ENCODE data around the gene PEX10.
"Not testable (repeated sequence)": the region's sequence is repeated elsewhere in the genome, so short reads cannot be mapped to it uniquely, and the experiment has no call there.

Gene PEX10

DNA sequence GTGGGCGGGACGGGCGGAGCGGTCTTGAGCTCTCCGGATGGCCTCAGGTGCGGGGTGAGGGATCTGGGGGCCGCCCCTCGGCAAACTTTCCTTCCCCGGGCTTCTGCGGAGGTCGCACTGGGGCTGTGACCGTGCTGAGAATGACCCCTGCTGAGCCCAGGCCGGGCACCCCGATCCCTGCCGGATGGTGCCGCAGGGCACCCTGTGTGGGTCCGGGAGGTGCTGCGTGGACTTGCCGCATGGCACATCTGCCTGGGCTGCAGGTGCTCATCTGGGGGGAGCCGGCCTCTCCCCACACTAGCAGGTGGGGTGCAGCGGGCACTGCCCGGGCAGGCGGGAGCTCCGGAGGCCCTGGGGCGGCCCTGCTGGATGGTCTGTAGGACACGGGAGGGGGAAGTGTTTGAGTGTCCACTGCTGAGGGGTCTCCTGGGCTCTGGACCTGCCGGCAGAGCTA is 31.8 kb upstream of the PEX10 start:
- DNase-seq (ENCODE audit: insufficient read length, low spot score) (no peak), FAIRE-seq (no peak)

DNA sequence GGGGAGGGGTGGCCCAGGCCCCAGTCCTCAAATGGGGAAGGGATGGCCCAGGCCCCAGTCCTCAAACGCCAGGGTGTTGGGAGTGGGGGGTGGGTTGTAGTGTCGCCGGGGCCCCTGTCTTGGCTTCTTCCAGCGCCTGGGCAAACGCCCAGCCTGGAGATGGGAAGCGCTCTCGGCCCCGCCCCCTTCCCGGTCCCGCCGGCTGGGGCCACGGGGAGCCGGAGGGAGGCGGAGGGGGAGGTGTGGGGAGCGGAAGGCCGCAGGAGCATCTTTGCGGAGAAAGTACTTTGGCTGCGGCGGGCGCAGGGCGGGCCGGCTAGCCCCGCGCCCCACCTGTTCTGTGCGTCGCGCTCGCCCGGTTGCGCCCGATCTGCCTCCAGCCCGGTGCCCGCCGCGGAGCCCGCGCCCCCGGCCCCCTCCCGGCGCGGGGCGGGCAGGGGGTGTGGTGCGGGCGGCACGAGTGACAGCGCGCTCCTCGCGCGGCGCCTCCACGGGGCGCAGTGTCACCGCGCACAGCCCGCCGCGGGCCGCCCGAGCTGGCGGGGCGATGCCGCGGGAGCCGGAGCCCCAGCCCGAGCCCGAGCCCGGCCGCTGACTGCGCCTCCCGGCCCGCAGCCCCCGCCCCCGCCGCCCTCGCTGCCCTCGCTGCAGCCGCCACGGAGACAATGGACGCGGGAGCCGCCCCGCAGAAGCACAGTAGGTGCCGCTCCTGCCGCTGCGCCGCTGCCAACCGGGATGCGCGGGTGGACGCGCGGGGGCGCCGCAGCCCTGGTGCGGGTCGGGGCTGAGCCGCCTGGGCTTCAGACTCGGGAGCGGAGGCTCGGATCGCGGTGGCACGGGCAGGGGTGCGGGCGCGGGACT is 31.1 kb upstream of the PEX10 start:
- FAIRE-seq (no peak), DNase-seq (ENCODE audit: insufficient read length, low spot score) (no peak)

- no peak for FAIRE-seq
- DNase-seq (ENCODE audit: insufficient read length, low spot score): no peak
These were observed 30.3 kb upstream of the PEX10 start for GRCh38 chr1:2442661-2443060.

DNA sequence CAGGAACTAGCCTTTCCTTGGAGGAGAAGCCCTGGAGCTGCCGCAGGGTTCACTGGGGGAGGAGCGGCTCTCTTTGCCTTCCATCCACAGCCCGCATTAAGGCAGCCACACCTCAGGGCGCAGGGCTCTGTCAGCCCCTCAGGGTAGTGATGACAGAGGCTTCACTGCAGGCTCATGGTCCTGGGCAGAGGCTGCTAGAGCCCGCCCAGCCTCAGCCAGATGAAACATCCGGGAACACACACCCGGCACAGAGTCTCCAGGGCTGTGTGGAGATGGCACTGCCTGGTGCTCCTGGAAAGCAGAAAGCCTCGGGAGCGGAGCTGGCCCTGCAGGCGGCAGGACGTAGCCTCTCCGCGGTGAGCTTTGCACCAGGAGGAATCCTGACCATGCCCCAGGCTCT is 29.4 kb upstream of the PEX10 start:
- no peak for FAIRE-seq
- DNase-seq (ENCODE audit: insufficient read length, low spot score): no peak

DNA sequence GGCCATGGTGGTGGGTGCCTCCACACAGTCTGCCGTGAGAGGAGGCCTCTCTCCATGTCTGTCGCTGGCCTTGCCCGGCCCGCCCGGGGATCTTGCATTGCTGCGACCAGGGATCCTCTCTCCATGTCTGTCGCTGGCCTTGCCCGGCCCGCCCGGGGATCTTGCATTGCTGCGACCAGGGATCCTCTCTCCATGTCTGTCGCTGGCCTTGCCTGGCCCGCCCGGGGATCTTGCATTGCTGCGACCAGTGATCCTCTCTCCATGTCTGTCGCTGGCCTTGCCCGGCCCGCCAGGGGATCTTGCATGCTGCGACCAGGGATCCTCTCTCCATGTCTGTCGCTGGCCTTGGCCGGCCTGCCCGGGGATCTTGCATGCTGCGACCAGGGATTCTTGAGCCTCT is 28.0 kb upstream of the PEX10 start:
- peak; percentile 98 for FAIRE-seq
- DNase-seq (ENCODE audit: insufficient read length, low spot score): not testable (repeated sequence)

DNA sequence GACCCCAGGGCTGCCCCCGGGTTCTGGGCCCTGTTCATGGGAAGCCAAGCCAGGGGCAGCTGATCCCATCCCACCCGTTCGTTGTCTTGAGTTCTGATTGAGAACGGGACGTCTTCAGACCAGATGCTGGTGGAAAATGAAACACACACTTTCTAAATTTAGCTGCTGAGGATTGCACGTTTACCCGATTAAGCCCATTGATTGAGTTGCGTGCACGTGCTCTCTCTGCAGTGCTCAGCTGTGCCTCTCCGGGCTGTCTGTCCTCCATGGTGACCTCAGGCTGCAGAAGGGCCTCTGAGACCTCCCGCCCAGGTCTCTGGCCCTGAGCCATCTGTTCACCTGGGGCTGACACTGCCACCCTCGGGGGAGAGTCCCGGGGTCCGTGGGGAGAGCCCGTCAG is 27.0 kb upstream of the PEX10 start:
- DNase-seq (ENCODE audit: insufficient read length, low spot score) (no peak), FAIRE-seq (no peak)

GRCh38 chr1:2438641-2439040 is 26.3 kb upstream of the PEX10 start:
- FAIRE-seq: no peak
- no peak for DNase-seq (ENCODE audit: insufficient read length, low spot score)

GRCh38 chr1:2438038-2438437 is 25.7 kb upstream of the PEX10 start:
- FAIRE-seq: no peak

DNA sequence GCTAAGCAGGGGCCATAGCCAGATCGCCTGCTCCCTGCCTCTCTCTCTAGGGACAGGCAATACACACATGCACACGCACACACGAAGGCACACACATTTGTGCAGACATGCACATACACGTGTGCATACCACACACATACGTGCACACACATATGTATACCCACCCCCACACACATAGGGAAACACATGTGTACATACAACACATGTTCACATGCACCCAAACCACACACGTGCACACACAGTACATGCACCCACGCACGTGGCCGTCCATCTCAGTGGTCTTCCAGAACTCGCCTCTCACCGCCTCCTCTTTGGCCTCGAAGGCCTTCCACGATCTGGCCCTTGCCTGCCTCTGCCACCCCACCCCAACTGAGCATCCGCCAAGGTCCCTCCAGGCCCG is 25.3 kb upstream of the PEX10 start:
- FAIRE-seq: no peak
- no peak for DNase-seq (ENCODE audit: insufficient read length, low spot score)

More at GRCh38 chr1:2438038-2438437, 25.7 kb upstream of the PEX10 start:
- DNase-seq (ENCODE audit: insufficient read length, low spot score): no peak

GRCh38 chr1:2436876-2437275 is 24.5 kb upstream of the PEX10 start:
- DNase-seq (ENCODE audit: insufficient read length, low spot score) (no peak), FAIRE-seq (no peak)

DNA sequence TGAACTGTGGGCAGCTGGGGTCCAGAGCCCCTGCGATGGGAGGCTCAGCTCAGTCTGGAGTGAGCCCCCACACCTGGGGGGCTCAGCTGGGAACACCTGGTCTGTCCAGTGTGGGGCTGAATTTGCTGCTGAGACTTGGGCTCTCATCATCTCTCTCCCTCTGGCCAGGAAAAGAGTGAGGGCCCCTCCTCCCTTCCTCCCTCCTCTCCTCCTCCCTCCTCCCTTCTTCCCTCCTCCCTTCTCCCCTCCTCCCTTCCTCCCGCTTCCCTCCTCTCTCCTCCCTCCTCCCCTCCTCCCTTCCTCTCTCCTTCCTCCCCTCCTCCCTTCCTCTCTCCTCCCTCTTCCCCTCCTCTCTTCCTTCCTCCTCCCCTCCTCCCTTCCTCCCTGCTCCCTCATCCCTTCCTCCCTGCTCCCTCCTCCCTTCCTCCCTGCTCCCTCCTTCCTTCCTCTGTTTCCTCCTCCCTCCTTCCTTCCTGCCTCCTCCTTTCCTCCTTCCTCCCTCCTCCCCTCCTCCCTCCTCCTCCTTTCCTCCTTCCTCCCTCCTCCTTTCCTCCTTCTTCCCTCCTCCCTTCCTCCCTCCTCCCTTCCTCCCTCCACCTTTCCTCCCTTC is 23.5 kb upstream of the PEX10 start:
- no peak for FAIRE-seq
- DNase-seq (ENCODE audit: insufficient read length, low spot score): no peak

DNA sequence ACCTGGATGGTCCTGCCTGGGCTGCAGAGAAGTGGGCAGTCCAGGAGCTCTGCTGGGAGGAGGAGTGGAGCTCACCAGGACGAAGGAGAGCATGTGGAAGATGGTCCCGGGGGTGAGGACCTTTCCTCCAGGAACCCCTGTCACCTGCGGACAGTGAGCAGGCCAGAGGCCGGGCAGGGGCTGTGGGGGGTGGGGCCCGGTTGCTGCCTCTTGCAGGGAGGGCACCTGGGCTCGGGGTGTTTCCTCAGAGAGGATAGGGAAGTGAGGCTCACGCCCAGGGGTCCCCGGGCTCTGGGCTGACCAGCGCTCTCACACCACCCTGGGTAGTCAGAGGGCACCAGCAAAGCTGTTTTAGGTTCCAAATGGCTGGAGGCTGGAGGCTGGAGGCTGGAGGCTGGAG is 22.7 kb upstream of the PEX10 start:
- no peak for FAIRE-seq

DNA sequence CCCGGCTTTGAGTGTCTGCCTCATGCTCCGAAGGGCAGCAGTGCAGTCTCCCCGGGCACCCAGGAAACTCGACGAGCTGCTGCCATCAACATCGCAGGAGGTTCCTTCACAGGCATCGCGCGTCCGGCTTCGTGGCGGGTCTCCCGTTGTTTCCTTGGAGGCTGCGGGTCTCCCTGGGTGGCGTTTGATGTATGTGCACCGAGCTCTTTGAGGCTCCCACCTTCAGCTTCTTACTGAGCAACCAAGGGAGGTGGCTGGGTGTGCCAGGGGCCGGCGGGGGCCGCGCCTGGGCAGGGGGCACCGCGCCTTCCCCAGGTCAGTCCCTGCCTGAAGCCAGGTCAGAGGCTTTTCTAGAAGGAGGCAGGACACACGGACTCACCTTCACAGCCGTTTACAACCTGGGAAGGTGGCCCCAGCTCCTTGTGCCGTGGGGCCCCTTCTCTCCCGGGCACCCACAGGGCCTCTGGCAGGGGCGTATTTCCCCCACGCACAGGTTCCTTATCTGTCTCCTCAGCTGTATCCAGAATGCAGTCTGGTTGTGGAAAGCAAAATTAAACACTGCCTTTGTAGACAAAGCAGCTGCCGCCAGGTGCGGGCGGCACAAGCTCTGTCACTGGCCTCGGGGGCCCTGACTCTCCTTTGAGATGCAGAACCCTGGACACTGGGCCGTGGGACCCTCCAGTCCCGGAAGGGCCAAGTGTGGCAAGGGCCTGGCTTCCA is 21.7 kb upstream of the PEX10 start:
- DNase-seq (ENCODE audit: insufficient read length, low spot score) (no peak), FAIRE-seq (no peak)

More for the DNA sequence above, 22.7 kb upstream of the PEX10 start:
- no peak for DNase-seq (ENCODE audit: insufficient read length, low spot score)

DNA sequence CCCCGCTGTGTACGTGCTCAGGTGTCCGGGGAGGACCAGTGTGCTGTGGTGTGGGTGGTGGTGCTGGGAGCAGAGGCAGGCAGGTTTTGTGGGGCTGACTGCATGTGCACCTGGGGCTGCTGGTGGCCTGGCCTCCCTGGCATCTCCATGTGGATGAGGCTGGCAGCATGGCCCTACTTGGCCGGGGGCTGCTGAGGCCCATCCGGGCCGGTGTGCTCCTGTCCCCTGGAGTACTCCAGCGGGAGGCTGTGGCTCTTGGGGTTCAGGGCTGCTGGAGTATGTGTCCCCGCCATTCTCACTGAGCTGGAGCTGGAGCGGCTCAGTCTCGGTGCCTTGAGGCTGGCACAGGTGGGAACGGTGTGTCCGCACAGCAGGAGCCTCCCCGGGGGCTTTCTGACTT is 20.8 kb upstream of the PEX10 start:
- DNase-seq (ENCODE audit: insufficient read length, low spot score) (no peak), FAIRE-seq (no peak)

DNA sequence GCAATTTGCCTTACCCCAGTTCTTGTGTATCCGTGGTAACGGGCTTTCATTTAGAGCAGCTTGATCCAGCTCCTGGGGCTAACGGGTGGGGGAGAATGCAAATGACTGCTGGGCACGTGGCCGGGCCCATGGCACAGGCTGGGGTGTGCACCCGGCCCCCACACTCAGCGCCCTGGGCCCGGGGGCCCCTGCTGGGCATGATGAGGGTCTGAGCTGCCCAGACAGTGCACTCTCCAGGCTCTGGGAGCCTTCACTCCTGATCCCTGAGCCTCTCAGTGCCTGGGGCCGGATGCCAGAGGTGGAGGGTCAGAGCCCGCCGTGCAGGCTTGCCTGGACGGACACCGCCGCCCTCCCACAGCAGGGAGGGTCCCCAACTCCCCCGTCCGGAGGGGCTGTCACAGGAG is 20.1 kb upstream of the PEX10 start:
- FAIRE-seq: no peak
- DNase-seq (ENCODE audit: insufficient read length, low spot score): no peak

DNA sequence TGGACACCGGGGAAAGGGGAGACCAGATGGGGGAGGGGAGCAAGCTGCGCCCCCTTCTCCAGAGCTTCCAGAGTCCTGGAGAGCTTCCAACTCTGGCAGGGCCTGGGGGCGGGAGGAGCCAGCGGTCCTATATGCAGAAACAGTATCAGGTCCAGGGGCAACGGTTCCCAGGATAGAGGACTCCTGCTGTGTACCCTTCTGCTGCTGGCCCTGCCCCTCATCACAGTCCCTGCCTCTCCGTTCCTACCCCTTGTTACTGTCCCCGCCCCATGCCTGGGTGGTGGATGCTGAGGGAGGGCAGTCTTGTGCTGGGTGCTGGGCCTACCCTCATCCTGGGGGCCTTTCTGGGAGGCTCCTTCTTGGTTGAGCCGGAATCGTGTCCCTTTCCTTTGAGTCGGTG is 19.2 kb upstream of the PEX10 start:
- DNase-seq (ENCODE audit: insufficient read length, low spot score): no peak
- no peak for FAIRE-seq

DNA sequence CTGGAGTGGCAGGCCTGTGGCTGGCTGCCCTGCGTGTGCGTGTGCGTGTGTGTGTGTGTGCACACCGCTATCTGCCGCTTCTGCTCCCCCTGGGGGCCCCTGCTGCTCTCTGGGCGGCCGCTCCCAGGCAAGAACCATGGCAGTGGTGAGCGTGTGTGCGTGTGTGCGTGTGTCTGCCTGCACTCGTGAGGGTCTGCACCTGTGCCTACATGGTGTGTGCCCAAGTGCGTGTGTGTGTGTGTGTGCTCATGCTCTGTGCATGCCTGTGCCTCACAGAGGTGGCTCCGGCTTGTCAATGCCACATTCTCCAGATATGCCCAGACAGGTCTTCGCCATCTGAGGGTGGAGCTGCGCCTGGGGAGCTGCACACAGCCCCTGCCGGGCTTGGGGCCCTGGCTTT is 18.7 kb upstream of the PEX10 start:
- no peak for FAIRE-seq

DNA sequence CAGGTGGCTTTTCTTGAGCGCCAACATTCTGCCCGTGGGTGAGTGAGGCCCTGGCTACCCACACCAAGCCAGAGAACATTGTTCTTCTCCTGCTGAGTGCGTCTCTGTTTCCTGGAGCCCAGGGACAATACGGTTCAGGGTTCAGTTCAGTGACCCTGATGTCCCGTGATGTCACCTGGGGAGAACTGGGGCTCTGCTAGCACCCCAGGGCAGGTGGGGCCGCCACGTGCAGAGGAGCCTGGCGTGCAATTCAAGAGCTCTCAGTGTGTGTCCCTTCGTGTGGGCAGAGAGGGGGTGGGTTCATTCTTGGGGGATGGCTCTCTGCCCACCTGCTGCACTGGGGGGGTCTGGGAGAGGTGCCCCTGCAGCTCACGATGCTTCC is 18.2 kb upstream of the PEX10 start:
- DNase-seq (ENCODE audit: insufficient read length, low spot score) (no peak), FAIRE-seq (no peak)

More for the DNA sequence above, 18.7 kb upstream of the PEX10 start:
- DNase-seq (ENCODE audit: insufficient read length, low spot score): no peak

- DNase-seq (ENCODE audit: insufficient read length, low spot score): no peak
- FAIRE-seq: no peak
These were observed 17.6 kb upstream of the PEX10 start for GRCh38 chr1:2429780-2430591.

DNA sequence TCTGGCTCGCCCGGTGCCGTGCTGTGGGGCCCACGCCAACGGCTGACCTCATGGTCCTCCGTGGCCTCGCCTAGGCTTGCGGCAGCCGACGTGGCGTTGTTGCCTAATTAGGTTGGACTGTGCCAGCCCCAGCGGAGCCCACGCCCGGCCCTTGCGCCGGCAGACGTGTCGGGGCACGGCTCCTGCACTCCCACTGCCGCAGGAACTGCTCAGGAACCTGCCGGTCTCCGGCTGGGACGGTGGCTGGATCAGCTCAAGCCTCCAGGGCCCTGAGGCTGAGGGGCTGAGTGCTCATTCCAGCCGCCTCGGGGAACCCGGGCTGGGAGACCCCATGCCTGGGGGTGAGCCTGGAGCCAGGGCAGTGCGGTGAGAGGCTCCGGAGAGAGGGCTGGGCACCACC is 16.1 kb upstream of the PEX10 start:
- DNase-seq (ENCODE audit: insufficient read length, low spot score) (no peak), FAIRE-seq (no peak)

DNA sequence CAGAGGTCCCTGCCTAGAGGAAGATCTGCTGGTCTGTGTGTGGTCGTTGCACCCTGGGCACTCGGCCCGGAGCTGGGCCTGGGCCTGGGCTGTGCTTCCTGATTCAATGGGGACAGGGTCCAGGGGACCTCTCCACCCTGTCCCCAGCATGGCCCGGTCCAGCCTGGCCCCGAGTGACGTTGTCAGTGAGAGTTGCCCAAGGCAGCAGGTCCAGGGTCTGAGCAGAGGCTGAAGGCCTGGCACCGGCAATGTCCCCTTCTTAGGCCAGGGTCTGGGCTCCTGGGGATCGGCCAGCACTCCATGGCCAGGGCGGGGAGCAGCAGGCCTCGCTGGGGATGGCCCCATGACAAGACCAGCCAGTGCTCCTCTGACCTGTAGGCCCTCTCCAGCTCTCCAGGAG is 15.6 kb upstream of the PEX10 start:
- DNase-seq (ENCODE audit: insufficient read length, low spot score): no peak
- no peak for FAIRE-seq
